ENCODE data around the gene APOH. TPM values are rescaled to one million over a fixed set of nuclear protein-coding genes. Genes with fewer than 3 reads are reported as not detected.

Gene APOH
- total RNA-seq, 2 donors from 2014 or later, result not detected

DNA sequence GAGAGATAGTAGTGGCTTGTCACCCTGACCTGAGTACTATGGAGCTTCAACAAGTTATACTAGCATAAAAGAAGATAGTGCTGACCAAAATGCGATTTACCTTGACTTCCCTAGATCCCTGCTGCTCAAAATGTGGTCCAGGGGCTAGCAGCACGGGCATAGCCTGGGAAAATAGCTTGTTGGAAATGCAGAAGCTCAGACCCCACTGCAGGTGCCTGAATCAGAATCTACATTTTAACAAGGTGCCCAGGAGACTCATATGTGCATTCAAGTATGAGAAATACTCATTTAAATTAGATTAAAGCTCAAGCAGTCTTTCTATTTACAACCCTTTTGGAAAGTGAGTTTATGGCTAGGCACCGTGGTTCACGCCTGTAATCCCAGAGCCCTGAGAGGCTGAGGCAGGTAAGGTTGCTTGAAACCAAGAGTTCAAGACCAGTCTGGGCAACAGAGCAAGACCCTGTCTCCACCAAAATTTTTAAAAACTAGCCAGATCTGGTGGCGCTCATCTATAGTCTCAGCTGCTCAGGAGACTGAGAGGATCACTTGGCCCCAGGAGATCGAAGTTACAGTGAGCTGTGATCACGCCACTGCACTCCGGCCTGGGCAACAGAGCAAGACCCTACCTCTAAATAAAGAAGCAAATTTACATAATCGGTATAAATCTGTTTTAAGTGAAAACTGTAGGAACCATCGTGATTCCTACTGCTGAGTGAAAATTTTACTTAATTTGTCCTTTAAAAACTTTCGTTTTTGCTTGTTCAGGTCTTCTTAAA is 7.3 kb downstream of the APOH start:
- Mint-ChIP-seq H3K36me3 (ENCODE audit: low read depth) (no peaks in the 10 kb centered on the region), H3K4me1 (no peaks in the 10 kb centered on the region), H3K4me3 (no peak overlapping the region), H3K27me3 (no peaks in the 10 kb centered on the region), H3K27ac (no peak overlapping the region), H3K9me3 (no peaks in the 10 kb centered on the region)
- no peak for ATAC-seq (replicated peaks)

DNA sequence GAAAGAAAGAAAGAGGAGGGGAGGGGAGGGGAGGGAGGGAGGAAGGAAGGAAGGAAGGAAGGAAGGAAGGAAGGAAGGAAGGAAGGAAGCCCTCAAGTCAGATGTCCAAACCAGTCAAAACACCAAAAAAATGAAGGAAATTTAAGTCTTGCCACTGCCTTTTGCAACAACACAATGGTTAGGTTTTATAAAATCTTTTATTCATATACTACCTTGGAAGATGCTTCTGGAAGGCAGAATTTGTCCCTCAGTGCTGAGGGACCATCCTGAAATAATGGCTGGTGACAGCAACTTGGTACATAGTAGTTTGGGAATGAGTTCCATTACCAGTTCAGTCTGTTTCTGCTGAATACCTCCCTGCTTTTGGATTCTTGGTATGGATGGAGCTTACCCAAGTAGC is 7.9 kb downstream of the APOH start:
- H3K4me1 Mint-ChIP-seq, result no peaks in the 10 kb centered on the region

DNA sequence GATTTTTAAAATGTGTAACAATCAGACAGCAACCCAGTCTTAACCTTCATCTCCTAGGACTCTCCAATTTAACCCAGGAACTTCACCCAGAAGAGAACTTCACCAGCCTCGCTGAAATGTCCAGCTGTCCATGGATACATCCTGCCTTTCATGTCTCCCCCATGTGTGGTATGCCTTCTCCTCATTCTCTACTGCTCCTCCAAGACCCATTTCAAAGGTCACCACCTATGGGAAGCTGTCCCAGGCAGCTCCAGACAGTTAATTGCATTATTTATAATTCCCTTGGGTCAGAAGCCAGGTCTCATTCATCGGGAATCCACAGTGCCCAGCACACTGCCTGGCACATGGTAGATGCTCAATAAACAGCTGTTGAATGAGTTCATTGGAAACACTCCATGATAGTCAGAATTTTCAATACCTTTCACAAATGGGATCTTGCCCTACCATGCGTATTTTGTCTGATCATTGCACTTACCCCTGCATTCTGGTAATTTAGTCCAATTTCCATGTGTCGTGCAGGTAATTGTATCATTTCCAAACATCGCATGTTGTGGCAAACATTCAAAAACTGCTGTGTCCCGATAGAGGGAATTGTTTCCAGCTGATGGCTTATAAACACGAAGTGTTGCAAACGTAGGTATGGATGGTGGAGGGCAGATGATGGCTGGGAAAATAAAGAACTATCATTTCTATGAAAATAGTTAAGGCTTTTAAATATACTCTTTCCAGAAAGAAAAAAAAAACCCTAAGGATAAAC is 9.0 kb downstream of the APOH start:
- Mint-ChIP-seq H3K27me3 (no peaks in the 10 kb centered on the region), H3K27ac (no peak overlapping the region), H3K4me1 (no peaks in the 10 kb centered on the region), H3K9me3 (no peaks in the 10 kb centered on the region), H3K4me3 (no peak overlapping the region), H3K36me3 (ENCODE audit: low read depth) (no peaks in the 10 kb centered on the region)
- no peak for ATAC-seq (replicated peaks)

More for the DNA sequence above, 7.9 kb downstream of the APOH start:
- Mint-ChIP-seq H3K9me3 (no peaks in the 10 kb centered on the region), H3K36me3 (ENCODE audit: low read depth) (no peaks in the 10 kb centered on the region), H3K27ac (no peak overlapping the region), H3K27me3 (no peaks in the 10 kb centered on the region), H3K4me3 (no peak overlapping the region)
- ATAC-seq (replicated peaks), result no peak

DNA sequence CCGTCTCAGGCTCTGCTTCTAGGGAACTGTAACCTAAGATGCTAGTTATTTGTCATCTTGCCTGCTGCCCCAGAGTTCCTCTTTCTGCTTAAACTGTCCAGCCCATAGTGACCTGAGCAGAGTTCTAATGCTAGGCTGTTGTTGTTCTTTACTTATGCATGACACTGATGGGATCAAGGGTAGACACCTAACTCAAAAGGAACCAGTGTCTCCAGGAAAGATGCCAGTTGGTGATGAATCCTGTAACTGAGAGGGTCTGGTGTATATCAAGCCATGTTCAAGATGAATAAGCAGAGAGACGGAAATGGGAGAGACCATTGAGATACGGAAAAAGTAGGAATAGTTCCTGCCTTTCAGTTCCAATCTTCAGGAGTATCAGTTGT is 13.7 kb downstream of the APOH start:
- Mint-ChIP-seq H3K9me3 (no peaks in the 10 kb centered on the region), H3K27ac (no peak overlapping the region), H3K4me3 (no peak overlapping the region), H3K4me1 (no peaks in the 10 kb centered on the region), H3K36me3 (ENCODE audit: low read depth) (no peaks in the 10 kb centered on the region), H3K27me3 (peaks cover 5% of the 10 kb centered on the region)
- ATAC-seq (replicated peaks), result no peak

DNA sequence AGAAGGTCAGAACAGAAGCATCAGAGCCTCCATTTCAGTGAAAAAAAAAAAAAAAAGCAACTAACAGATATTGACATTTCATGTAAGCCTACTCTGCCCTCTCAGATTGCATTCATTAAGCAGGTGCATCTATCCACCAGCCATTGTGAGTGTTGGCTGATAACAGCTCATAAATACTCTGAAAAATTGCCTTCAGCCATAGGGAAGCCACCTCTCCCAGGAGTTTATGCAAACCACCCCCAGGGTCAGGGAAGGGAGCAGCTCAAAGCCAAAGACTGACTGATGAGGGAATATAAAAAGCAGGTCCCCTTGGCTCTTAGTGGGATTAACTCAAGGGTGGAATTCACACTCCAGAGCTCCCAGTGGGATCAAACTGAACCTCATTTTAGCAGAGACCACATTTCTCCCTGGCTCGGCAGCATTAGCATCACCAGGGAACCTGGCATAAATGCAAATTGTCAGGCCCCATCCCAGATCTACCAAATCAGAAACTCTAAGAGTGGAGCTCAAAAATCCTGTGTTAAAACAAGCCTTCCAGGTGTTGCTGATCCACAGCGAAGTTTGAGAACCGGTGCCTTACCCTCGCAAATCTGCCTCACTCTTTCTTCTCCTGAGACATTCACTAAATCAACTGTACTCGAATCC is 14.2 kb downstream of the APOH start:
- no peaks in the 10 kb centered on the region for H3K36me3 Mint-ChIP-seq (ENCODE audit: low read depth)
- H3K9me3 Mint-ChIP-seq, result no peaks in the 10 kb centered on the region
- no peak for ATAC-seq (replicated peaks)
- peaks cover 5% of the 10 kb centered on the region for H3K27me3 Mint-ChIP-seq
- H3K27ac Mint-ChIP-seq, result no peak overlapping the region
- H3K4me3 Mint-ChIP-seq, result no peak overlapping the region
- H3K4me1 Mint-ChIP-seq, result no peaks in the 10 kb centered on the region

DNA sequence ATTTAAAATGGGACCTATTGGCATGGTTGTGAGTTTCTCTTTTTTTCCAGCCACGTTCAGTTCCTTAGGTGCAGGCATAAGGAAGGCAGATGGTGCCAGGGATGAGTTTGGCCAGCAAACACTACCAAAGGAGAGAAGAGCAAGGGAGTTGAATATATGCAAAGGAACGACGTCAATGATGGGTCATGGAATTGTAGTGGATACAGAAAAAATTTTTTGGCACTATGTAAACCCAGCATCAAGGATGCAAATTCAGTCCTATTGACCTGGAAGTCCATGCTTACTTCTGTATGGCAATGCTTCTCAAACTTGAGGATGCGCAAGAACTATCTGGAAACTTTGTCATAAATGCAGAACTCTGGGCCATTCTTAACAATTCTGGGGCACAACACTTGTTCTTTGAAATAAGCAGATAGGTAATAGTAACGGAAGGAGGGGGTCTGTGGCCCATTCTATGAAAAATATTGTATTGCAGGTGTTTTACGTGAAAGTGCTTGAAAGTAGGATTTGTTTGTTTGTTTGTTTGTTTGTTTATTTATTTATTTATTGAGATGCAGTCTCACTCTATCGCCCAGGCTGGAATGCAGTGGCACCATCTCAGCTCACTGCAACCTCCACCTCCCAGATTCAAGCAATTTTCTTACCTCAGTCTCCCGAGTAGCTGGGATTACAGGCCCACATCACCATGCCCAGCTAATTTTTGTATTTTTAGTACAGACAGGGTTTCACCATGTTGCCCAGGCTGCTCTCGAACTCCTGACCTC is 18.0 kb downstream of the APOH start:
- peaks cover 5% of the 10 kb centered on the region for H3K27me3 Mint-ChIP-seq
- no peak overlapping the region for H3K4me3 Mint-ChIP-seq
- no peak overlapping the region for H3K27ac Mint-ChIP-seq
- no peaks in the 10 kb centered on the region for H3K4me1 Mint-ChIP-seq
- no peaks in the 10 kb centered on the region for H3K36me3 Mint-ChIP-seq (ENCODE audit: low read depth)
- no peak for ATAC-seq (replicated peaks)
- no peaks in the 10 kb centered on the region for H3K9me3 Mint-ChIP-seq

DNA sequence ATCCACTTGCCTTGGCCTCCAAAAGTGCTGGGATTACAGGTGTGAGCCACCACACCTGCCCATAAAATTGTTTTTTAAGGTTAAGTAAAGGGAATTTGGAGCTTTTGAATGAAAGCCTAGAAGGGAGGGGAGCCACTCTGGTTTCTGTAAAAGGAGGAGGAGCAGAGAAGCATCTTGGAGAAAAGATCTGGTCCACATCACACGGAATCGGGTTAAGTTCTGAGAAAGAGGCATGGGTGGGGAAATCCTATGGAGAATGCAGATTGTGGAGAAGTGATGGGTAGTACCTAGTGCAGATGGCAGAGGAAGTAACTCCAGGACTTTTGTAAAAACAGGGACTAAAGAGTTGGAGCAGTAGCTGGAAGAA is 19.0 kb downstream of the APOH start:
- Mint-ChIP-seq H3K4me1 (no peaks in the 10 kb centered on the region), H3K4me3 (no peak overlapping the region), H3K9me3 (no peaks in the 10 kb centered on the region), H3K36me3 (ENCODE audit: low read depth) (no peaks in the 10 kb centered on the region), H3K27me3 (peaks cover 5% of the 10 kb centered on the region), H3K27ac (no peak overlapping the region)
- ATAC-seq (replicated peaks), result no peak

DNA sequence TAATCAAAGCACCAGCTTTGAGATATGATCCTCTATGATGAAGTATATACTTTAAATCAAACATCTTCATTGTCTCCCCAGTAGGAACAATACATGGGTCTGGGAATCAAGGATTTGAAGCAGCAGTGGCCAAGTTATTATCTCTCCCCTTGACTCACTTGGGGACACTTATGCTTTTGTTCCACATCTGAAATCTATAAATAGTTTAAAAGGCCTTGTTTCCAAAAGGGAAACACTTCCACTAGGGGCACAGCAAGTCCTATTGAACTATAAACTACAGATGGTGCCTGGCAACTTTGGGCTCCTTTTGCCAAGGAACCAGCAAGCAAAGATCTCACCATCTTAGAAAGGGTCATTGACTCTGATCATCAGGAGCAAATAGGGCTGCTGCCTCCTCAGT is 21.3 kb downstream of the APOH start:
- Mint-ChIP-seq H3K4me3 (no peak overlapping the region), H3K4me1 (no peaks in the 10 kb centered on the region), H3K9me3 (no peaks in the 10 kb centered on the region), H3K27ac (no peak overlapping the region), H3K27me3 (peaks cover under 1% of the 10 kb centered on the region), H3K36me3 (ENCODE audit: low read depth) (no peaks in the 10 kb centered on the region)
- ATAC-seq (replicated peaks), result no peak

DNA sequence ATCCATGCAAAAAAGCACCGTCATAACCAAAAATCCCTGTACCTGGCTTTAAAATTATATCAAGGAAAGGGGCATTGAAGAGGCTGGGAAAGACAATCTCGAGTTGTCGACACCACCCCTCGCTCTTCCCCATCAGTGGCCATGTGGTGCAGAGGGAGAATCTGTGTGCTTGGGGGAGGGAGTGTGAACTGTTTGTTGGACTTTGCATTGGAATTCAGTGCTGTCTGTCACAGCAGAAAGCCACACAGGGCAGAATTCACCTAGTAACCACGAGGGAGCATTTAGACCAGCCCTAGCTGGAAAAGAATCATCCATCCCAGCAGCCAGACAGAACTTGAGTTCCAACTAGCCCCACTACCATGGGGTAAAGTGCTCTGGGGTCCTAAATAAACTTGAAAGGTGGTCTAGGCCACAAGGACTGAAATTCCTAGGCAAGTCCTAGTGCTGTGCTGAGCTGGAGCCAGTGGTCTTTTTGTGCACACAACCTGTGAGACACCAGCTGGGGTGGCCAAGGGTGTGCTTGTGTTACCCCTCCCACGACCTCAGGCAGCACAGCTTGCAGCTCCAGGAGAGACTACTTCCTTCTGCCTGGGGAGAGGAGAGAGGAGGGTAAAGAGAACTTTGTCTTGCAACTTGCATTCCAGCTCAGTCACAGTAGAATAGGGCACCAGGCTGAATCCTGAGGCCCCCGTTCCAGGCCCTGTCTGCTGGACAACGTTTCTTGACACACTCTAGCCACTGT is 25.8 kb downstream of the APOH start:
- no peaks in the 10 kb centered on the region for H3K36me3 Mint-ChIP-seq (ENCODE audit: low read depth)
- no peaks in the 10 kb centered on the region for H3K27me3 Mint-ChIP-seq
- no peak for ATAC-seq (replicated peaks)
- H3K27ac Mint-ChIP-seq, result no peak overlapping the region
- peaks cover 9% of the 10 kb centered on the region for H3K4me1 Mint-ChIP-seq
- H3K9me3 Mint-ChIP-seq, result no peaks in the 10 kb centered on the region
- H3K4me3 Mint-ChIP-seq, result no peak overlapping the region

DNA sequence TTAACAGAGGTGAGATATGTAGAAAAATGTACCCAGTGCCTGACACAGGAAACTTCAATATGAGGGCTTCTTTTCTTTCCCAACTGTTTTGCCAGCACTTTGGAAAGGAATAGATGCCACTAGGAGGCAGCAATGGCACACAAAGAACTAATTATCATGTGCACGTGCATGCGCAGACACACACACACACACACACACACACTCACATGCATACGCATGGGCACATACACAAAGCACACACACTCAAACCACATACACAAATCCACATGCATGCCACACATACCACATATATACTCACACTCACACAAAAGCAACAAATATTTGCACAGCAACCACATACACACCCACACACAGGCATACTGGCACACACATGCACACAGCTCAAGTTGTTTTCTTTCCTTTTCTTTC is 28.5 kb downstream of the APOH start:
- Mint-ChIP-seq H3K9me3 (no peaks in the 10 kb centered on the region), H3K4me3 (peak overlapping the region; percentile 0), H3K27ac (peak overlapping the region; percentile 1), H3K36me3 (ENCODE audit: low read depth) (no peaks in the 10 kb centered on the region), H3K27me3 (no peaks in the 10 kb centered on the region), H3K4me1 (peaks cover 9% of the 10 kb centered on the region)
- peak; percentile 52 for ATAC-seq (replicated peaks)

DNA sequence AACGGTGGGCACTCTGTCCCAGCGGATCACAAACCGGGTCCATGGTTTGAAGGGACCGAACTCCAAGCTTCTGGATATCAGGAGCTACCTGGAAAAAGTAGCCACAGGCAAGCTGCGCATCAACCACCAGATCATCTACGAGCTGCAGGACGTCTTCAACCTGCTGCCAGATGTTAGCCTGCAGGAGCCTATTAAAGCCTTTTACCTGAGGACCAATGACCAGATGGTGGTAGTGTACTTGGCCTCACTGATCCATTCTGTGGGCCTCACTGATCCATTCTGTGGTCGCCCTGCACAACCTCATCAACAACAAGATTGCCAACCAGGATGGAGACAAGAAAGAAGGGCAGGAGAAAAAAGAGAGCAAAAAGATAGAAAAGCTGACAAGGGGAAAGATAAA is 31.0 kb downstream of the APOH start:
- Mint-ChIP-seq H3K27me3 (no peaks in the 10 kb centered on the region), H3K36me3 (ENCODE audit: low read depth) (no peaks in the 10 kb centered on the region), H3K4me3 (no peak overlapping the region), H3K27ac (no peak overlapping the region), H3K9me3 (no peaks in the 10 kb centered on the region), H3K4me1 (peaks cover 9% of the 10 kb centered on the region)
- no peak for ATAC-seq (replicated peaks)

DNA sequence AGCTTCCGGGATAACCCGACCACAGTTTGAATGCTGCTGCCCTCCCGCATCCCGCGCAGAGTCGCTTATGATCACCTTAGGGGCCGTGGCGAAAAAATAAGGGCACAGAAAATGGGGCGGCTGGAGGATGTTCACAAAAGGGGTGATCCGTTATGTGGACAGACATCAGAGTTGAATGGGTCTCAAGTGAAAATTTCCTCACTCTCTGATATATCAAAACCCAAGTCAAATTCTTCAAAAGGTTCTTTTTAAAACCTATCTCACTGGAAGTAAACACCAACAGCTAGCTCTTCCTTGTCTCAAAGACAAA is 36.9 kb downstream of the APOH start:
- ATAC-seq (replicated peaks), result no peak
- peak overlapping the region; percentile 73 for H3K27ac Mint-ChIP-seq
- no peaks in the 10 kb centered on the region for H3K36me3 Mint-ChIP-seq (ENCODE audit: low read depth)
- H3K4me1 Mint-ChIP-seq, result peaks cover 3% of the 10 kb centered on the region
- H3K27me3 Mint-ChIP-seq, result no peaks in the 10 kb centered on the region
- peak overlapping the region; percentile 74 for H3K4me3 Mint-ChIP-seq
- no peaks in the 10 kb centered on the region for H3K9me3 Mint-ChIP-seq

DNA sequence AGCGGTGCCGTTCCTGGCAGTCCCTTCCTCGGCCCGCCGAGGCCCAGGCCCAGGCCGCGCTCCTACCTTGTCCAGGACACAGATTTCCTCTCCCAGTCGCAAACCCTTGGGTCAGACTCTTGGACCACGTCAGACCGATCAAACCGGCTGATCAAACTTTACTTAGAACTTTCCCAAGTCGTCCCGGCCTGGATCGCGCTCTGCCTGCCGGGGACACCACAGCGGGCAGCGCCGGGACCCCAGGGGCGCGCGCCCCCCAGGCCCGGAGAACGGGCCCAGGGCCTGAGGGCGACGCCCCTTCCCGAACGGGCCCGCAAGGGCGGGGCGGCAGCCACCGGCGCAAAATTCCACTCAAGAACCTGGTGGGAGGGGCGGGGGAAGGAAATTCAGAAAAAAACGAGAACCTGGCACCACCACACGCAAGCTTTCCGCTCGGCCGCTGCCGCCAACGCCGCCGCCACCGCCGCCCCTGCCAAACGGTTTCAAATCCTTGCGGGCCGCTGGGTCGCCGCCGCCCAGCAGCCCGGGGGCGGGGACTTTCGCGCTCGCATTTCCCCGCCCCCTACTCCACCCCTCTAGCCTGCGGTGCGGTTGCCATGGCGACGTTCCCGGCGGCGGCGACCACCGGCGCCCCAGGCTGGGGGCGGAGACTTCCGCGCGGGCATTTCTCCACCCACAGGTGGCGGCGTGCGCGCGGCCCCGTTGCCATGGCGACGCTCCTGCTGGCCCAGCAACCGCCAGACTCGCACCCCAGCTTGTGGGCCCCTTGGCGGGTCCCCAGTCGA is 37.4 kb downstream of the APOH start, which contains the start of gene CEP112:
Gene CEP112 (minus strand): TSS at position 541 of the 785 bp plus-strand sequence.
- peak within 1 kb of the TSS; percentile 74 for H3K4me3 Mint-ChIP-seq
- peak within 1 kb of the TSS; percentile 73 for H3K27ac Mint-ChIP-seq
- no peaks in the 10 kb centered on the region for H3K27me3 Mint-ChIP-seq
- ATAC-seq (replicated peaks), result peak; percentile 78
- H3K9me3 Mint-ChIP-seq, result no peaks in the 10 kb centered on the region
- H3K36me3 Mint-ChIP-seq (ENCODE audit: low read depth), result no peaks in the 10 kb centered on the region
- peaks cover 3% of the 10 kb centered on the region for H3K4me1 Mint-ChIP-seq
